ENCODE results near the gene GAB1. TPM values are rescaled to one million over a fixed set of nuclear protein-coding genes. Genes with fewer than 3 reads are reported as not detected.

GAB1 gene
- total RNA-seq, 1 experiment from 2014 or later = 29.4 TPM

GRCh38 chr4:143351149-143351691, 14.5 kb downstream of the GAB1 start:
- Histone ChIP-seq H2AFZ (no peak overlapping the region), H3K27me3 (ENCODE audit: insufficient read depth, low read depth) (no peaks in the 10 kb centered on the region), H3K4me2 (peak overlapping the region; percentile 65; the same call in 1 of the 2 replicates), H3K4me1 (replicated peaks; ENCODE audit: insufficient read depth) (peaks cover 39% of the 10 kb centered on the region), H3K27ac (peak overlapping the region; percentile 68), H3F3A (ENCODE audit: insufficient read depth, low read depth) (peaks cover 15% of the 10 kb centered on the region), H3K36me3 (ENCODE audit: low read depth) (no peaks in the 10 kb centered on the region), H3K9me3 (ENCODE audit: insufficient read depth, low read depth) (no peaks in the 10 kb centered on the region), H3K4me3 (no peak overlapping the region), H3K79me2 (ENCODE audit: low read depth) (peaks cover 31% of the 10 kb centered on the region), H3K9me2 (ENCODE audit: insufficient read depth) (no peaks in the 10 kb centered on the region), H4K20me1 (ENCODE audit: insufficient read depth) (no peaks in the 10 kb centered on the region)
- BruUV-seq (replicated peaks) = no TSS peak
- CTCF ChIA-PET = no interaction called here
- TF ChIP-seq EZH2 (IDR thresholded peaks at IDR 0.05; ENCODE audit: low read depth) (no peak), CTCF (conservative IDR thresholded peaks at IDR 0.05) (no peak)
- DNase-seq = no peak
- intact Hi-C loops (cut with micrococcal nuclease; ENCODE audit: unreplicated experiment) = loop anchor here (10.0 kb wide), 1 partner anchor 876 kb away; no protein-coding TSS in a partner anchor
- POLR2A ChIA-PET (ENCODE audit: unreplicated experiment) = no interaction called here

- BruUV-seq (replicated peaks) = no TSS peak
- no peaks in the 10 kb centered on the region for H3K27me3 ChIP-seq (ENCODE audit: insufficient read depth, low read depth)
- peaks cover 15% of the 10 kb centered on the region for H3F3A ChIP-seq (ENCODE audit: insufficient read depth, low read depth)
- intact Hi-C loops (cut with micrococcal nuclease; ENCODE audit: unreplicated experiment) = loop anchor here (2.0 to 10.0 kb wide), 2 partner anchors 15 to 877 kb away; partner anchors contain the start of gene GAB1
- ChIA-PET CTCF (no interaction called here), POLR2A (ENCODE audit: unreplicated experiment) (interaction anchor here (0.7 kb wide), 1 partner anchor 9 kb away, joined by 3 read pairs; no protein-coding TSS in a partner anchor)
- peaks cover 46% of the 10 kb centered on the region for H3K4me1 ChIP-seq (replicated peaks; ENCODE audit: insufficient read depth)
- H3K36me3 ChIP-seq (ENCODE audit: low read depth) = no peaks in the 10 kb centered on the region
- peak; percentile 22 to 75 for DNase-seq
- no peaks in the 10 kb centered on the region for H3K9me2 ChIP-seq (ENCODE audit: insufficient read depth)
- peak overlapping the region; percentile 68 for H3K27ac ChIP-seq
- H3K9me3 ChIP-seq (ENCODE audit: insufficient read depth, low read depth) = no peaks in the 10 kb centered on the region
- no peaks in the 10 kb centered on the region for H4K20me1 ChIP-seq (ENCODE audit: insufficient read depth)
- H2AFZ ChIP-seq = no peak overlapping the region
- H3K79me2 ChIP-seq (ENCODE audit: low read depth) = peaks cover 38% of the 10 kb centered on the region
- H3K4me3 ChIP-seq = no peak overlapping the region
- TF ChIP-seq EZH2 (IDR thresholded peaks at IDR 0.05; ENCODE audit: low read depth) = no peak
- no peak for TF ChIP-seq CTCF (conservative IDR thresholded peaks at IDR 0.05)
- H3K4me2 ChIP-seq = peak overlapping the region; percentile 65
Observed at GRCh38 chr4:143351774-143352451, 15.2 kb downstream of the GAB1 start.

- peak in 1 of 2 experiments; percentile 39 for DNase-seq
- Histone ChIP-seq H3K4me2 (peak overlapping the region; percentile 65), H3F3A (ENCODE audit: insufficient read depth, low read depth) (peaks cover 15% of the 10 kb centered on the region; the same call in 1 of the 2 replicates), H3K4me3 (no peak overlapping the region), H3K9me2 (ENCODE audit: insufficient read depth) (no peaks in the 10 kb centered on the region), H3K27me3 (ENCODE audit: insufficient read depth, low read depth) (no peaks in the 10 kb centered on the region), H4K20me1 (ENCODE audit: insufficient read depth) (no peaks in the 10 kb centered on the region), H3K9me3 (ENCODE audit: insufficient read depth, low read depth) (no peaks in the 10 kb centered on the region), H2AFZ (no peak overlapping the region), H3K79me2 (ENCODE audit: low read depth) (peaks cover 38% of the 10 kb centered on the region), H3K4me1 (replicated peaks; ENCODE audit: insufficient read depth) (peaks cover 54% of the 10 kb centered on the region), H3K36me3 (ENCODE audit: low read depth) (no peaks in the 10 kb centered on the region), H3K27ac (peak overlapping the region; percentile 68)
- ChIA-PET POLR2A (ENCODE audit: unreplicated experiment) (interaction anchor here (1.0 kb wide), 1 partner anchor 16 kb away, joined by 9 read pairs; the partner anchor contains the start of gene GAB1), CTCF (no interaction called here)
- no TSS peak for BruUV-seq (replicated peaks)
- TF ChIP-seq CTCF (conservative IDR thresholded peaks at IDR 0.05) (no peak), EZH2 (IDR thresholded peaks at IDR 0.05; ENCODE audit: low read depth) (no peak)
- intact Hi-C loops (cut with micrococcal nuclease; ENCODE audit: unreplicated experiment) = loop anchor here (2.0 to 10.0 kb wide), 2 partner anchors 16 to 878 kb away; partner anchors contain the start of gene GAB1
Observed at GRCh38 chr4:143352720-143353119, 16.0 kb downstream of the GAB1 start.

All from PC-9 (cell line).